ENCODE measurements around the gene ALPL.
A peak's percentile ranks its signal among the peaks of the same experiment; 100 is the strongest.
"Not testable (repeated sequence)": the region's sequence is repeated elsewhere in the genome, so short reads cannot be mapped to it uniquely, and the experiment has no call there.

The ALPL gene

GRCh38 chr1:21508580-21509350, 458 bp upstream of the ALPL start:
- DNase-seq: peak; percentile 80

DNA sequence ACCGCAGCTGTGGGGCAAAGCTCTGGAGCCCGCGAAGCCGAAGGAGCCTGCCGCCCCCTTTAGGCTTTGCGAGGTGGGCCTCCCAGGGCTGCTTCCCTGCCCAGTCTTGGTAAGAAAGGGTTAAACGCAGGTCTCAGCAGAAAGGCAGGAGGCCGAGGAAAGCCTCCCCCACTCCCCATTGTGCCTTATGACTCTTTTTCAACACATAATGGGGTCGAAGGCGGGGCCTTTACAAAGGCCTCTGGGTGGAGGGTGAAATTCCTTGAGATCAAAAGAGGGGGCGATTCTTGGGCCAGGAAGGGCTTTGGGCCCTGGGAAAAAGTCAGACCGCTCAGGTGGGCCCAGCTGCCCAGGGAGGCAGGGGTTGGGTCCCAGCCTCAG, 880 bp downstream of the ALPL start:
- no peak for DNase-seq

- no peak for DNase-seq
These were observed 1.8 kb downstream of the ALPL start for GRCh38 chr1:21510885-21511578.

- DNase-seq: no peak
These were observed 2.6 kb downstream of the ALPL start for GRCh38 chr1:21511579-21512522.

DNA sequence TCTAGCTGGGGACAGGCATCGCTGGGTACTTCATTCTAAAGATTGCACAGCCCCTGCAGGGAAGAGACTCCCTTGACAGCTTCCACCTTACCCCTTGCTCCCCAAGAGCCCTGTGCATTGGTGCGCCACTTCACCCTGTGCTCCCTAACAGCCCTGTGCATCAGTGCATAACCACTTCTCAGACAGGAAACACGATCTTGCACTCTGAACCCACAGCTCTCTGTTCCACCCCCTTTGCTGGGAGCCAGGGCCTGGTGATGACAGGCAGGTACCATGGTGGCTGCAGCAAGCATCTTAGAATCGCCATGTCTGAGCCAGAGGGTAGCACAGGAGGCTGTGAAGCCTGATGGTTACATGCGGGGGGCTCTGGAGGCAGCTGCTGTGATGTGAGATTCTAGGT, 5.0 kb downstream of the ALPL start:
- DNase-seq: no peak

DNA sequence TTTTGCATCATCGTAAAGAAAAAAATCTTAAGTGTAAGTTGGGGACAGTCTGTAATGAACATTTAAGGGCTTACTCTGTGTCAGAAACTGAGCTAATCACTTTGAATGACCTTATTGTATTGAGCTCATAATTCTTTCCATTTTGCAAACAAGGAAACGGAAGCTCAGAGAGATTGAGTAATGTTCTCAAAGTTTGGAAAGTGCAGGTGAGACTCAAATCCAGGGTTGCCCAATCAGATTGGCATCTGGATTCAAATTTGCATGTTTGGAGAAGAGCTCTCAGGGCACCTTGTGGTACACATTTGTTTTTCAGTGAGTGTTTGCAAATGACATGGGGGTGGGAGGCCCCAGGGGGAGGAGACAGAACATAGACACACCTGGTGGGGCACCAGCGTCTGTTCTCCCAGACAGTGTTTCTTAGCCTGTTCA, 8.0 kb downstream of the ALPL start:
- DNase-seq: no peak

DNA sequence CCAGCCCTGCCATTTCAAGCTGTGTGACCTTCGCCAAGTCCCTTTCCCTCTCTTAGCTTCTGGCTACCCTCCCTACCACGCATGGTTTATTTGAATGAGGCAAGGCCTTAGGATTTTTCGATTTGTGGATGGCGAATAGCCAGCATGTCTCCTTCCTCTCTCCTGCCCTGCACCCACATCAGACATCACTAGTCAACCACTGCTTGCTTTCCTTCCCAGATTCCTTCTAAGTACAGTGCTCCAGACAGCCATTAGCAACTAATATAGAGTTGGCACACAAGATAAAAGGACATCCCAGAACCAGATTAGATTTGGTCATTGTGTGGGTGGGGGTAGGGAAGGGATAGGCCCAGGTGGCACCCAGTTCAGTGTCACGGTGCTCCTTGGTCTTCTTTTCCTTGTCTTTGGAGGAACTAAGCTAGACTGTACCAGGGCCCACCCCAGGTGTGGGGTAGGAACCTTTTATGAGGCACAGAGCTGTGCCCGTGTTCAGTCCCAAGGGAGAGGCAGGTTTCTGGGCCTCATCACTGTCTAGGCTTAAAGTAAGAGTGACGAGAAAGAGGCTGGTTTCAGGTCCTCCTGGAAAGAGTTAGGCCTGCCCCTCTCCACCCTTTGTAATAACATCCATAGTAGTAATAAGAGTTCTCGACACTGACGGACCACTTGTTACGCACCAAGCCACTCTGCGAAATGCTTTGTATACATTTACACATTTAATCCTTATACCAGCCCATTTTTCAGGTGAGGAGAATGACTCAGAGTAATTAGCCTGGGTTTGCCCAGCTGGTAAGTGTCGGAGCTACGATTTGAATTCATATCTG, 8.6 kb downstream of the ALPL start:
- no peak for DNase-seq

GRCh38 chr1:21518774-21519455, 9.7 kb downstream of the ALPL start:
- DNase-seq: no peak

- DNase-seq: not testable (repeated sequence)
These were observed 10.4 kb downstream of the ALPL start for GRCh38 chr1:21519486-21520070.

GRCh38 chr1:21520899-21521716, 11.9 kb downstream of the ALPL start:
- no peak for DNase-seq

DNA sequence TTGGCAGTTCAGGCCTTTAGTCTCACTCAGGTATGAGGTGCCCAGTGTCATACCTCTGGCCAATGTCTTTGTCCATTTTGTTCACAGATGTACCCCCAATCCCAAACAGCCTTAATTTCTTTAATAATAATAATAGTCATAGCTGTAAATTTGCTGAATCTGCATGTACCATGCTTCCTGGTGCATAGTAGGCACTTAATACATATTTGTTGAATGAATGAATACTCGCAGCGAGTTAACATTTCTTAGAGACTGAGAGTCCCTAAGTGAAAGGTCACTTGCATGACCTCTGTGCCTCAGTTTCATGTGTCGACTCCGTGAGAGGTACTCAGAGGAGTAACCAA, 12.5 kb downstream of the ALPL start:
- DNase-seq: no peak

DNA sequence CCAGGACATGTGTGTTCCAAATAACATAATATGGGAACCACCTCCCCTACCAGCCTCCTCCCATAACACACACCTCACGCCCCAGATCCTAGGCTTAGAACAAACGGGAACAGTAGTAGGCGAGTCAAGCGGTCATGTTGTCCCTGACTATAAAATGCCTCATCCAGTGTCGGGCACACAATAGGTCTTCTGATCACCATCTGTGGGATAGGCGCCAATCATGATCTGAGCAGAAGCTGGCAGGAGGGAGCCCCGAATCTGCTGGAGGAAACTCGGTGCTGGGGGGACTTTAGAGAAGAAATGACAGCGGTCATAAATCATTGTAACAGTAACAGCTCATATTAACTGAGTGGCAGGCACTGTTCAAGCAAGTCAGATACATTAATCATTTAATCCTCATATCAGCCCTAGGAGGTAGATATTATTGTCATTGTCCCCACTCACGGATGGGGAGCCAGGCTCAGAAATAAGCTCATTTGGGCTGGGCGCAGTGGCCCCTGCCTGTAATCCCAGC, 13.4 kb downstream of the ALPL start:
- no peak for DNase-seq

DNA sequence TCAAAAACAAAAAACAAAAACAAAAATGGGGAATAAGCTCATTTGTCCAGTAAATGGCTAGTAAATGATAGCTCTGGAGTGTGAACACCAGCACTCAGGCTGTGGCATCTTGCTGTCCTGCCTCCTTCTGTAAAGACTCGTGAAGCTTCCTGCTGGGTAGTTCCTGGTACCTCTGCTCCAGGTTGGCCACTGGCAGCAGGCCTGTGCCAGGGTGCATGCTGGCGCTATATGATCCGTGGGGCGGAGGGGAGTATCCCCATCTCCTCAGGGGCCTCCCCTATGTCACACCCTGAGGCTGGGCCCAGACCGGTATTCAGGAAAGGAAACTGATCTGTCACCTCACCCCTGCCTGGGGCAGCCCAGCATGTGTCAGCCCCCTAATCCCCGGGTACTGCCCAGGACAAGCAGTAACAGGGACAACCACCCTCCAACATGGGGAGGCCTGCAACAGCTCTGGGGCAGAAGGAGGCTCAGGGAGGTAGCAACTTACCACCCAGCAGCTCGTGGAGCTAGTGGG, 14.1 kb downstream of the ALPL start:
- DNase-seq: no peak

DNA sequence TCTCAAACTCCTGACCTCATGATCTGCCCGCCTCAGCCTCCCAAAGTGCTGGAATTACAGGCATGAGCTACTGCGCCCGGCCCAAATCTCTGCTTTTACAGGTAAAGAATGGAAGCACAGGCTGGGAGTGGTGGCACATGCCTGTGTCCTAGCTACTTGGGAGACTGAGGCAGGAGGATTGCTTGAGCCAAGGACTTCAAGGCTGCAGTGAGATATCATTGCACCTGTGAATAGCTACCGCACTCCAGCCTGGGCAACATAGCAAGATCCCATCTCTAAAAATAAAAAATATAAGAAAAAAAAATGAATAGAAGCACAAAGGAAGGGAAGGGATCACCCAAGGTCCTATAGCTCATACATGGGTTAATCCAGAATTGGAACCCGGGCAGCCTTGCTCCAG, 15.0 kb downstream of the ALPL start:
- DNase-seq: no peak

DNA sequence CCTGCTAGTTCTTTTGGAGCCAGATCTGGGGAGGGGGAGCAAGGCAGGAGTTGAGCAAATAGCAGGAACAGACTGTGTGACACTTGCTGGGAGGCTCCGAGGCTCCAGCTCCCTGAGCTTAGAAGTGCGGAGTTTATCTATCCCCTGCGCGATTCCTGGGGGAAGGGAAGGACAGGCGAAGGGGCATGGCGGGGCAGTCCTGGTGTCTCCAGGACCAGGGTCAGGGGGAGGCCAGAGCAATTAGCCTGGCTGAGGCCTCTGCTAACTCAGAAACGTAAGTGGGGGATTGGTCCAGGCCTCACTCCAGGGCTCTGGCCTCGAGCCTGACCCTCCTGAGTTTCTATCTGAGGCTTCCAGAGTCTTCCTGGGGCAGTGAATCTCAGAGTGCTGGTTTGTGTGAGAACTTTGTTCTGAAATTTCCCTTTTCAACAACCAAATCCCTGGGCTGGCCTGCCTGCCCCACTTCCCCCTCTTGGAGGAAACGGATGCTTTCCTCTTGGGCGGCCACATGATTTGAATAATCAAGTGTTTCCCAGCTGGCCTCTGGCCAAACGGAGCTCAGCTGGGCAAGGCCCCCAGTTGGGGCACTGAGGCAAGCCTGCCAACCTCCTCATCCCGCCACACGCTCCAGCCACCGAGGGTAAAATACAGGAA, 15.6 kb downstream of the ALPL start:
- DNase-seq: no peak

- no peak for DNase-seq
These were observed 16.1 kb downstream of the ALPL start for GRCh38 chr1:21525340-21525717.

- no peak for DNase-seq
These were observed 17.2 kb downstream of the ALPL start for GRCh38 chr1:21526441-21526840.

DNA sequence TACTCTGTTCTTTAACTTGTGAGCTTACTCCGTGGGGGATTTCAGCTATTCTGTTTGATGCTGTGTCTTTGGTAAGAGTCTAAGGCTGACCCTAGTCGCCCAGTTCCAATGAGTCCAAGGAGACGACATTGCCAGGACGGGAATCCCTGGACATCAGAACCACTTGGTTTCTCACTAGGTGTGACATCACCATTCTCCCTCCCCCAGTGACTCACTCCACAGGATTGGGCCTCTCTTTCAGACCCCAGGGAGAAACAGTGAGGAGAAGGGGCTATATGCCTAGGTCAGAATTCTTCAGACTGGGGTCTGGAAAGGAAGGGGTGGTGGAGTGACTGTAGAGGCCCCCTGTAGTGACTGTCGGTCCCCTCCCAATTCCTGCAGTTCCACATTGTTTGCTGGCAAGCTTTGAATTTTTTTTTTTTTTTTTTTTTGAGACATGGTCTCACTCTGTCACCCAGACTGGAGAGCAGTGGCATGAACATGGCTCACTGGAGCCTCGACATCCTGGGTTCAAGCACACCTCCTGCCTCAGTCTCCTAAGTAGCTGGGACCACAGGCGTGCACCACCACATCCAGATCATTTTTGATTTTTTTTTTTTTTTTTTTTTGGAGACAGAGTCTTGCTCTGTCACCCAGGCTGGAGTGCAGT, 21.3 kb downstream of the ALPL start:
- DNase-seq: no peak

DNA sequence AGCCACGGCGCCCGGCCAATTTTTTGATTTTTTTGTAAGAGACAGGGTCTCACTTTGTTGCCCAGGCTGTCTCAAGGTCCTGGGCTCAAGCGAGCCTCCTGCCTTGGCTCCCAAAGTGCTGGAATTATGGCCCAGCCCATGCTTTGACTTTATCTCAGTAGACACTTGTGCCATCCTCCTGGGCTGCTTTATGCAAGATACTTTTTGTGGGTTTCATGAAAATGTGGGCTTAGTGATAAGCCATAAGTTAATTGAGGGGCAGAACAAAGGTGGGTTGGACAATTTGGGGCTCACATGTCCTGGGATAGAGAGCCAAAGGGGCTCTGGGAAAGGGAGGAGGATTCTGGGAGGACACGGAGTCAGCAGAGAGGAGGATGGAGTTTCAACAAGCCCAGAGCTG, 22.0 kb downstream of the ALPL start:
- DNase-seq: no peak
